Activated T-cell treated with anti-CD3 and anti-CD28 coated beads, Interleukin-2, amount 50 U/mL, for 72 hours (primary cell): Measurements from ENCODE around the gene TMPRSS4. TPM values are rescaled to one million over a fixed set of nuclear protein-coding genes. Genes with fewer than 3 reads are reported as not detected.
A peak's percentile ranks its signal among the peaks of the same experiment; 100 is the strongest.

Source experiments
- ATAC-seq, 2 donors: fragments of 150-1000 bp; cut with Tn5 transposase; replicated peaks in 1 of 2; 2 replicates each; pipeline ENCODE4 v1.10.0; 2021; ENCODE audit warnings: moderate library complexity in 2 of 2, mild to moderate bottlenecking in 1 of 2
- DNase-seq, 2 donors: peaks; one replicate each; pipeline ENCODE4 v3.0.0; 2021 to 2022; ENCODE audit warnings: mixed read lengths in 1 of 2
- H3K27ac Mint-ChIP-seq: one replicate; pipeline ENCODE4 v1.8.0; 2022; ENCODE audit warnings: mild to moderate bottlenecking, moderate library complexity, mixed read lengths
- H3K27me3 Mint-ChIP-seq: one replicate; pipeline ENCODE4 v1.8.0; 2022; ENCODE audit warnings: low read depth, mixed read lengths
- H3K36me3 Mint-ChIP-seq, 2 donors: one replicate each; pipeline ENCODE4 v1.8.0; 2022; ENCODE audit warnings: mixed read lengths in 2 of 2, mild to moderate bottlenecking in 1 of 2; ENCODE audit not compliant: insufficient read depth in 2 of 2
- H3K4me1 Mint-ChIP-seq: one replicate; pipeline ENCODE4 v1.8.0; 2022; ENCODE audit warnings: low read depth, mixed read lengths
- H3K4me3 Mint-ChIP-seq, 2 donors: one replicate each; pipeline ENCODE4 v1.8.0; 2022; ENCODE audit warnings: mild to moderate bottlenecking in 2 of 2, mixed read lengths in 2 of 2, moderate library complexity in 2 of 2
- H3K9me3 Mint-ChIP-seq, 2 donors: one replicate each; pipeline ENCODE4 v1.8.0; 2022; ENCODE audit warnings: mixed read lengths in 2 of 2
- total RNA-seq, 2 donors: library from RNA; stranded (reverse); gene quantifications; one replicate each; pipeline ENCODE4 v1.2.3, GENCODE V29; 2022

TMPRSS4 gene
- total RNA-seq, 2 donors from 2014 or later = 0.07 TPM; not detected in 1

GRCh38 chr11:118142809-118143208, 65.9 kb downstream of the TMPRSS4 start:
- H3K4me3 Mint-ChIP-seq = peak overlapping the region; percentile 29 to 56
- no peak overlapping the region for H3K27ac Mint-ChIP-seq
- DNase-seq (peak; percentile 19 to 30), ATAC-seq (peak; percentile 23 to 48)
- peaks cover 74% of the 10 kb centered on the region for H3K27me3 Mint-ChIP-seq
- H3K9me3 Mint-ChIP-seq = no peaks in the 10 kb centered on the region
- no peaks in the 10 kb centered on the region for H3K36me3 Mint-ChIP-seq
- H3K4me1 Mint-ChIP-seq = peaks cover 18% of the 10 kb centered on the region

DNA sequence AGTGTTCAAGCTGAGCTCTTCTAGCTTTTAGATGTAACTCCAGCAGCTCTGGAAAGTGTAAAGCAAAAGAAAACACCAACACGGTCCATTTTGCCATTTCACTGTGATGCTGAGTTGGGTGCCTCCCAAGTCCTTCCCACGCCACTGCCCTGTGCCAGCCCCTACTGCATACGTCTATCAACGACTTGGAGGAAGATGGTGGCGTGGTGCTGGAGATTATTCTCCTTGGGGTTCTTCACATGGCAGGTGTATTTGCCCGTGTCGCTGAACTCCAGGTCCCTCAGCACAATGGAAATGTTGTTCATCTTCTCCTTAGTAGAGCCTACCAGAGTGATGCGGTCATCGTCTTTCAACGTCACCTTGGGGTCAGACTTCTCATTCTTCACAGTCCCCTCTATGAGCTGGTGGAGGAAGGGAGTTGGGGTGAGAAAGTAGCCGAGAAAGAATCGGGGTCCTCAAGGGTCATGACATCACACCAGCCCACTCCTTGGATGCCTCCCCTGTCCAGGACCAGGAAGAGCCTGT, 66.8 kb downstream of the TMPRSS4 start:
- Mint-ChIP-seq H3K27ac (no peak overlapping the region), H3K27me3 (peaks cover 78% of the 10 kb centered on the region), H3K36me3 (no peaks in the 10 kb centered on the region), H3K9me3 (no peaks in the 10 kb centered on the region), H3K4me3 (no peak overlapping the region), H3K4me1 (peaks cover 18% of the 10 kb centered on the region)
- DNase-seq = no peak
- ATAC-seq = no peak

- H3K27me3 Mint-ChIP-seq = peaks cover 71% of the 10 kb centered on the region
- no peak overlapping the region for H3K4me3 Mint-ChIP-seq
- no peaks in the 10 kb centered on the region for H3K9me3 Mint-ChIP-seq
- H3K4me1 Mint-ChIP-seq = peaks cover 13% of the 10 kb centered on the region
- H3K36me3 Mint-ChIP-seq = no peaks in the 10 kb centered on the region
- DNase-seq (no peak), ATAC-seq (no peak)
- no peak overlapping the region for H3K27ac Mint-ChIP-seq
These were observed 67.7 kb downstream of the TMPRSS4 start for GRCh38 chr11:118144301-118145268.

- H3K36me3 Mint-ChIP-seq = no peaks in the 10 kb centered on the region
- H3K4me1 Mint-ChIP-seq = peaks cover 13% of the 10 kb centered on the region
- DNase-seq = peak; percentile 89 to 93
- H3K27me3 Mint-ChIP-seq = peaks cover 73% of the 10 kb centered on the region
- peak overlapping the region; percentile 89 for H3K4me3 Mint-ChIP-seq
- no peaks in the 10 kb centered on the region for H3K9me3 Mint-ChIP-seq
- peak; percentile 93 to 96 for ATAC-seq
- H3K27ac Mint-ChIP-seq = no peak overlapping the region
These were observed 68.7 kb downstream of the TMPRSS4 start for GRCh38 chr11:118145285-118146227.

DNA sequence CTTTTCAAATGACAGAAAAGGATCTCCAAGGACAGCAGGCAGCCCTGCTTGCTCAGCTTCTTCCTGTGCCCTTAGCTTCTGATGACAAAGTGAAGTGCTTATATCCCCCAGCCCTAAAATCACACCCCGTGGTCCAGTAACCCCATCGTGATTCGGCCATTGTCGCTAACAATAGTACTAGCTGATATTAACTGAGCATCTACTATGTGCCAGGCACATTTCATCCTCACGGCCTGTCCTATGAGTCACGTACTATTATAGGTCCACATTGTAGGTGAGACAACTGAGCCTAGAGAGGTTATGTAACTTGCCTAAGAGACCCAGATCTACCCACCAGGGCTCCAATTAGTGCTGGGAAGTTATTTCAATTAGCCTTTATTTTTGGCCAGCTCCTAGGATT, 69.7 kb downstream of the TMPRSS4 start:
- Mint-ChIP-seq H3K4me1 (peaks cover 13% of the 10 kb centered on the region), H3K4me3 (peak overlapping the region; percentile 82 to 89), H3K9me3 (no peaks in the 10 kb centered on the region), H3K36me3 (no peaks in the 10 kb centered on the region), H3K27ac (no peak overlapping the region), H3K27me3 (peaks cover 75% of the 10 kb centered on the region)
- DNase-seq (no peak), ATAC-seq (no peak)

DNA sequence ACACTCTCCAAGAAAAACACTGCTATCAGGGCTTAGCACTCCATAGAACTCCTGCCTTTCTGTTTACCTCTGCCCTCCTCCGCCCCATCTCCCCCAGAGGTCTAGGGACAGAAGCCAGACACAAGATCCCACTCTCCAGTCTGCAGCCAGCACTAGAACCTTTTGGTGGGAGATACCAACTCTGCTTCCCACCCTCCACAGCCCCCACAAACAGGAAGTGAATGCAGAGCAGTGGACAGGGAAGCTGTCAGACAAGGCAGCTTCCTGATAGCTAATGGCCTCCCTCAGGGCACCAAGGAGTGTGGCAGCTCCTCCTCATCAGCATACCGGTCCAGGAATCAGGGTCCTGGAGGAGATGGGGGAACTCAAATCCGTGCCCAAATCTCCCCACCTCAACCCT, 70.6 kb downstream of the TMPRSS4 start:
- Mint-ChIP-seq H3K4me1 (peaks cover 12% of the 10 kb centered on the region), H3K9me3 (no peaks in the 10 kb centered on the region), H3K4me3 (no peak overlapping the region)

DNA sequence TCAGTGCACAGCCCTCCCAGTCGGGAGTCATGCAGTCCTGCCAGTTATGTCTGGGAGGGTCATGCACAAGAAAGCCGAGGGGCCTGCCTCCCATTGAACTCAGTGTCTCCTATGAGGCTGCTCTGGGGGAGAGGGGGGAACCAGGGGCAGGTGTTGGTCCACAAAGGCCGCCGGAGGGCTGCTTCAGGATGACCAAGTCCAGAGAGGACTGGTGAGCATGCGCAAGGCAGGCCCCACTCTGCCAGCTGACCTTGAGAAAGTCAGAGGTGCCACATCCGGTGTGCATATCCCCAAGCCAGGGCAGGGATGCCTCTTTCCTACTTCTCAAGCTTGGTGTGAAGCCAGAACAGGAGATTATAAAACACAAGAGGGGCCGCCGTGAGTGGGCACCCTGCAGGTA, 71.4 kb downstream of the TMPRSS4 start:
- H3K27ac Mint-ChIP-seq = no peak overlapping the region
- ATAC-seq = no peak
- DNase-seq = no peak
- H3K9me3 Mint-ChIP-seq = no peaks in the 10 kb centered on the region
- no peak overlapping the region for H3K4me3 Mint-ChIP-seq
- H3K27me3 Mint-ChIP-seq = peaks cover 66% of the 10 kb centered on the region
- no peaks in the 10 kb centered on the region for H3K36me3 Mint-ChIP-seq
- peaks cover 4% of the 10 kb centered on the region for H3K4me1 Mint-ChIP-seq

More for the DNA sequence above, 70.6 kb downstream of the TMPRSS4 start:
- no peaks in the 10 kb centered on the region for H3K36me3 Mint-ChIP-seq
- no peak for DNase-seq
- no peak for ATAC-seq
- peaks cover 73% of the 10 kb centered on the region for H3K27me3 Mint-ChIP-seq
- H3K27ac Mint-ChIP-seq = no peak overlapping the region

GRCh38 chr11:118148856-118149255, 72.0 kb downstream of the TMPRSS4 start:
- peaks cover 67% of the 10 kb centered on the region for H3K27me3 Mint-ChIP-seq
- DNase-seq = no peak
- H3K4me3 Mint-ChIP-seq = no peak overlapping the region
- no peak overlapping the region for H3K27ac Mint-ChIP-seq
- peaks cover 0 to under 1% of the 10 kb centered on the region in 2 donors for H3K36me3 Mint-ChIP-seq
- ATAC-seq = no peak
- no peaks in the 10 kb centered on the region for H3K9me3 Mint-ChIP-seq
- H3K4me1 Mint-ChIP-seq = peaks cover 9% of the 10 kb centered on the region

GRCh38 chr11:118149493-118149892, 72.6 kb downstream of the TMPRSS4 start:
- DNase-seq = no peak
- peaks cover 7% of the 10 kb centered on the region for H3K4me1 Mint-ChIP-seq
- peaks cover 67% of the 10 kb centered on the region for H3K27me3 Mint-ChIP-seq
- H3K36me3 Mint-ChIP-seq = peaks cover 0 to 2% of the 10 kb centered on the region in 2 donors
- H3K27ac Mint-ChIP-seq = no peak overlapping the region
- ATAC-seq = no peak
- no peaks in the 10 kb centered on the region for H3K9me3 Mint-ChIP-seq
- no peak overlapping the region for H3K4me3 Mint-ChIP-seq

GRCh38 chr11:118151431-118151830, 74.6 kb downstream of the TMPRSS4 start:
- H3K36me3 Mint-ChIP-seq = peaks cover 0 to 2% of the 10 kb centered on the region in 2 donors
- no peak for DNase-seq
- no peak overlapping the region for H3K4me3 Mint-ChIP-seq
- peaks cover 77% of the 10 kb centered on the region for H3K27me3 Mint-ChIP-seq
- H3K9me3 Mint-ChIP-seq = no peaks in the 10 kb centered on the region
- ATAC-seq = no peak
- no peak overlapping the region for H3K27ac Mint-ChIP-seq
- peaks cover 12% of the 10 kb centered on the region for H3K4me1 Mint-ChIP-seq

DNA sequence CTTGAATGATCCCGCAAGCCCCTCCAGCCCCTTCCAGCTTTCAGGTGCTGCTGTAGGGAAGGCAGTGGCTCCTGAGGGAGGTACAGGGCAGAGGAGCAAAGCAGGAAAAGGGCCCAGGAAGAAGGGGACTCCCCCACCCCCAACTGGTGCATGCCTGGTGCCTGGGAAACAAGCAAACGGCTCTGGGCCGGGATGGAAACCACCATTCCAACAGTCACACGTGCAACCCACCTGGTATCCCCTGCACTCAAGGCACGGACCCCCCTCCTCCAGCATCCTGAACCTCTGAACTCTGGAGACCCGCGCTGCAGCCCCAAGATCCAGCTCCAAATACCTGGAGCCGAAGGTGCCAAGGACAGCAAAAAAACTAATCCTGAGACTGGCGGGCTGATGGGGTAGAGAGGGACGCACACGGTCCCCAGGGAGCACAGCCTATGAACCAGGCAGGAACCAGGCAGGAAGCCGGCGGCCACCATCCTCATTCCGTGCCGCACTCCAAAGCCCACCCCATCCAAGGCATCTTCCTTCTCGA, 75.2 kb downstream of the TMPRSS4 start:
- no peaks in the 10 kb centered on the region for H3K9me3 Mint-ChIP-seq
- no peak for ATAC-seq
- no peak for DNase-seq
- peaks cover 77% of the 10 kb centered on the region for H3K27me3 Mint-ChIP-seq
- peaks cover 19% of the 10 kb centered on the region for H3K4me1 Mint-ChIP-seq
- peak overlapping the region; percentile 54 to 67 for H3K4me3 Mint-ChIP-seq
- no peak overlapping the region for H3K27ac Mint-ChIP-seq
- peaks cover 0 to 2% of the 10 kb centered on the region in 2 donors for H3K36me3 Mint-ChIP-seq

GRCh38 chr11:118152552-118153471, 75.9 kb downstream of the TMPRSS4 start, which contains the start of gene SCN4B:
Gene SCN4B (minus strand): TSS chr11:118152823. CDS start chr11:118152673, 150 bp downstream.
- peaks cover 19% of the 10 kb centered on the region for H3K4me1 Mint-ChIP-seq
- peak; percentile 69 to 70 for ATAC-seq

More at GRCh38 chr11:118152552-118153471, 75.9 kb downstream of the TMPRSS4 start, which contains the start of gene SCN4B:
- H3K4me3 Mint-ChIP-seq = peak within 1 kb of the TSS; percentile 72 to 82
- H3K27ac Mint-ChIP-seq = no peak within 1 kb of the TSS
- H3K27me3 Mint-ChIP-seq = peaks cover 78% of the 10 kb centered on the region
- H3K36me3 Mint-ChIP-seq = peaks cover 0 to 2% of the 10 kb centered on the region in 2 donors
- H3K9me3 Mint-ChIP-seq = no peaks in the 10 kb centered on the region
- DNase-seq = peak; percentile 32 to 36
